Hematopoietic multipotent progenitor cell treated with erythropoietin and hydrocortisone succinate and interleukin-3 and kit ligand, for 8 days (in vitro differentiated cells): ENCODE measurements around the gene HEBP1.
A peak's percentile ranks its signal among the peaks of the same experiment; 100 is the strongest.

Experiments
- DNase-seq: peaks from one replicate; pipeline ENCODE4 v3.0.0-alpha.2; 2015

The HEBP1 gene

GRCh38 chr12:12987421-12987820 lies 12.6 kb downstream of the HEBP1 start:
- DNase-seq, result no peak

GRCh38 chr12:12986775-12987331 lies 13.2 kb downstream of the HEBP1 start:
- peak; percentile 69 for DNase-seq

- DNase-seq, result peak; percentile 61
Measured at GRCh38 chr12:12985817-12986408, 14.2 kb downstream of the HEBP1 start.

- DNase-seq, result no peak
Measured at GRCh38 chr12:12984149-12984548, 15.9 kb downstream of the HEBP1 start.

GRCh38 chr12:12983420-12984035 lies 16.5 kb downstream of the HEBP1 start:
- peak; percentile 47 for DNase-seq

GRCh38 chr12:12982331-12982730 lies 17.7 kb downstream of the HEBP1 start:
- no peak for DNase-seq

GRCh38 chr12:12979731-12980259 lies 20.3 kb downstream of the HEBP1 start:
- DNase-seq, result peak; percentile 49

- no peak for DNase-seq
Measured at GRCh38 chr12:12979126-12979525, 20.9 kb downstream of the HEBP1 start.

- DNase-seq, result peak; percentile 0
Measured at GRCh38 chr12:12977231-12977630, 22.8 kb downstream of the HEBP1 start.

- DNase-seq, result no peak
Measured at GRCh38 chr12:12976366-12976765, 23.7 kb downstream of the HEBP1 start.

GRCh38 chr12:12975322-12976077 lies 24.6 kb downstream of the HEBP1 start:
- DNase-seq, result peak; percentile 48

GRCh38 chr12:12974211-12974610 lies 25.9 kb downstream of the HEBP1 start:
- DNase-seq, result peak; percentile 1

GRCh38 chr12:12973019-12973418 lies 27.0 kb downstream of the HEBP1 start:
- DNase-seq, result no peak

- DNase-seq, result no peak
Measured at GRCh38 chr12:12965836-12966235, 34.2 kb downstream of the HEBP1 start.

- peak; percentile 24 for DNase-seq
Measured at GRCh38 chr12:12964255-12964654, 35.8 kb downstream of the HEBP1 start.

GRCh38 chr12:12960639-12961209 lies 39.3 kb downstream of the HEBP1 start:
- DNase-seq, result no peak

- DNase-seq, result peak; percentile 61
Measured at GRCh38 chr12:12958886-12959285, 41.2 kb downstream of the HEBP1 start.

GRCh38 chr12:12954878-12955625 lies 45.0 kb downstream of the HEBP1 start:
- DNase-seq, result no peak

- no peak for DNase-seq
Measured at GRCh38 chr12:12954356-12954755, 45.7 kb downstream of the HEBP1 start.

GRCh38 chr12:12952036-12952435 lies 48.0 kb downstream of the HEBP1 start, which contains the start of gene GPRC5D:
TSS of gene GPRC5D (minus strand) at chr12:12952170. CDS start at chr12:12950384, 1,786 bp downstream.
- DNase-seq, result no peak

GRCh38 chr12:12951504-12951903 lies 48.6 kb downstream of the HEBP1 start:
- no peak for DNase-seq

GRCh38 chr12:12947902-12948301 lies 52.2 kb downstream of the HEBP1 start:
- DNase-seq, result no peak
